ENCODE measurements around the gene ZNF787. TPM values are rescaled to one million over a fixed set of nuclear protein-coding genes. Genes with fewer than 3 reads are reported as not detected.

The ZNF787 gene
- total and polyA plus RNA-seq, 2 of the 13 experiments (the other 11 are each of a cell fraction or from before 2014, with no cell fraction given): 15.1 to 42.8 TPM

DNA sequence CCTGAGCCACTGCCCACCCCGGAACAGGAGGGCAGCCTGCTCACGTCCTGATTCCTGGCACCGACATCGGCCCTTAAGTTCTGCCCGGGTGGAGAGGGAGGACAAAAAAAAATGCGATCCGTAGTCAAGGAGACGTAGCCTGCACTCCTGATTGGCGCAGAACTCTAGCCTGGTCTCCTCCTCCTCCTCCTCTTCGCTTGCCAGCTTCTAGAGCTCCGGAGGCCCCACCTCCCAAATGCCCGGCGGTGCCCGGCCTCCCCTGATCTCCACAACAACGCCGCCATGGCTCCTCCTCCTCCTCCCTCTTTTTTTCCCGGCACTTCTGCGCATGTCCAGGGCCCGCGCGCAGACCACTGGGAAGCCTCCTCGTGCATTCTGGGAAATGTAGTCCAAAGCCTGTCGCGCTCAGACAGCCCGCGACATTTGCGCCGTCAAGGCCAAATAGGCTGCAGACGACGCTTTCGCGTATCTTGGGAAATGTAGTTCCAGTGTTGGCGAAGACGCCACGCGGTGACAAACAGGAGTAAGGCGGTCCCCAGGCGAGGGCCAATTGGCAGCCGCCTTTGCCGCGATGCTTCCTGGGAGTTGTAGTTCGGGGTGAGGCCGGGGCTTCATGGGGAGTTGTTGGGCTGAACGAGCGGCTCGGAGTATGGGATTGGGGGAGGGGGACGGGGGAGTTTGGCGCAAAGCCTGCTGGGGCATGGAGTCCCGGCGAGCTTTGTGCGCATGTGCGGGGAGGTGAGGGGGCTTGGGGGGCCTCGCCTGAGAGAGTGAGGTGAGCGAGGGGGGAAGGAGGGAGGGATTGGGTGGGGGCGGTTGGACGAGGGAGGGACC lies 19.7 kb upstream of the ZNF787 start, which contains the start of gene ZNF444 (continued):
- TF ChIP-seq, protein P1, sequence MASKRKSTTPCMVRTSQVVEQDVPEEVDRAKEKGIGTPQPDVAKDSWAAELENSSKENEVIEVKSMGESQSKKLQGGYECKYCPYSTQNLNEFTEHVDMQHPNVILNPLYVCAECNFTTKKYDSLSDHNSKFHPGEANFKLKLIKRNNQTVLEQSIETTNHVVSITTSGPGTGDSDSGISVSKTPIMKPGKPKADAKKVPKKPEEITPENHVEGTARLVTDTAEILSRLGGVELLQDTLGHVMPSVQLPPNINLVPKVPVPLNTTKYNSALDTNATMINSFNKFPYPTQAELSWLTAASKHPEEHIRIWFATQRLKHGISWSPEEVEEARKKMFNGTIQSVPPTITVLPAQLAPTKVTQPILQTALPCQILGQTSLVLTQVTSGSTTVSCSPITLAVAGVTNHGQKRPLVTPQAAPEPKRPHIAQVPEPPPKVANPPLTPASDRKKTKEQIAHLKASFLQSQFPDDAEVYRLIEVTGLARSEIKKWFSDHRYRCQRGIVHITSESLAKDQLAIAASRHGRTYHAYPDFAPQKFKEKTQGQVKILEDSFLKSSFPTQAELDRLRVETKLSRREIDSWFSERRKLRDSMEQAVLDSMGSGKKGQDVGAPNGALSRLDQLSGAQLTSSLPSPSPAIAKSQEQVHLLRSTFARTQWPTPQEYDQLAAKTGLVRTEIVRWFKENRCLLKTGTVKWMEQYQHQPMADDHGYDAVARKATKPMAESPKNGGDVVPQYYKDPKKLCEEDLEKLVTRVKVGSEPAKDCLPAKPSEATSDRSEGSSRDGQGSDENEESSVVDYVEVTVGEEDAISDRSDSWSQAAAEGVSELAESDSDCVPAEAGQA (IDR thresholded peaks at IDR 0.05; ENCODE audit: low read depth): peak; percentile 79; the same call in 1 of the 2 replicates
- TF ChIP-seq, protein P1 (CRISPR knock-in tag; IDR thresholded peaks at IDR 0.05; ENCODE audit: borderline replicate concordance): no peak
- no peak for TF ChIP-seq ZNF20 (CRISPR knock-in tag; IDR thresholded peaks at IDR 0.05)
- no peak for TF ChIP-seq ZNF121 (CRISPR knock-in tag; IDR thresholded peaks at IDR 0.05)
- TF ChIP-seq, protein P2, sequence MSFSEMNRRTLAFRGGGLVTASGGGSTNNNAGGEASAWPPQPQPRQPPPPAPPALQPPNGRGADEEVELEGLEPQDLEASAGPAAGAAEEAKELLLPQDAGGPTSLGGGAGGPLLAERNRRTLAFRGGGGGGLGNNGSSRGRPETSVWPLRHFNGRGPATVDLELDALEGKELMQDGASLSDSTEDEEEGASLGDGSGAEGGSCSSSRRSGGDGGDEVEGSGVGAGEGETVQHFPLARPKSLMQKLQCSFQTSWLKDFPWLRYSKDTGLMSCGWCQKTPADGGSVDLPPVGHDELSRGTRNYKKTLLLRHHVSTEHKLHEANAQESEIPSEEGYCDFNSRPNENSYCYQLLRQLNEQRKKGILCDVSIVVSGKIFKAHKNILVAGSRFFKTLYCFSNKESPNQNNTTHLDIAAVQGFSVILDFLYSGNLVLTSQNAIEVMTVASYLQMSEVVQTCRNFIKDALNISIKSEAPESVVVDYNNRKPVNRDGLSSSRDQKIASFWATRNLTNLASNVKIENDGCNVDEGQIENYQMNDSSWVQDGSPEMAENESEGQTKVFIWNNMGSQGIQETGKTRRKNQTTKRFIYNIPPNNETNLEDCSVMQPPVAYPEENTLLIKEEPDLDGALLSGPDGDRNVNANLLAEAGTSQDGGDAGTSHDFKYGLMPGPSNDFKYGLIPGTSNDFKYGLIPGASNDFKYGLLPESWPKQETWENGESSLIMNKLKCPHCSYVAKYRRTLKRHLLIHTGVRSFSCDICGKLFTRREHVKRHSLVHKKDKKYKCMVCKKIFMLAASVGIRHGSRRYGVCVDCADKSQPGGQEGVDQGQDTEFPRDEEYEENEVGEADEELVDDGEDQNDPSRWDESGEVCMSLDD (CRISPR knock-in tag; IDR thresholded peaks at IDR 0.05; ENCODE audit: borderline replicate concordance): no peak
- TF ChIP-seq, protein P3, sequence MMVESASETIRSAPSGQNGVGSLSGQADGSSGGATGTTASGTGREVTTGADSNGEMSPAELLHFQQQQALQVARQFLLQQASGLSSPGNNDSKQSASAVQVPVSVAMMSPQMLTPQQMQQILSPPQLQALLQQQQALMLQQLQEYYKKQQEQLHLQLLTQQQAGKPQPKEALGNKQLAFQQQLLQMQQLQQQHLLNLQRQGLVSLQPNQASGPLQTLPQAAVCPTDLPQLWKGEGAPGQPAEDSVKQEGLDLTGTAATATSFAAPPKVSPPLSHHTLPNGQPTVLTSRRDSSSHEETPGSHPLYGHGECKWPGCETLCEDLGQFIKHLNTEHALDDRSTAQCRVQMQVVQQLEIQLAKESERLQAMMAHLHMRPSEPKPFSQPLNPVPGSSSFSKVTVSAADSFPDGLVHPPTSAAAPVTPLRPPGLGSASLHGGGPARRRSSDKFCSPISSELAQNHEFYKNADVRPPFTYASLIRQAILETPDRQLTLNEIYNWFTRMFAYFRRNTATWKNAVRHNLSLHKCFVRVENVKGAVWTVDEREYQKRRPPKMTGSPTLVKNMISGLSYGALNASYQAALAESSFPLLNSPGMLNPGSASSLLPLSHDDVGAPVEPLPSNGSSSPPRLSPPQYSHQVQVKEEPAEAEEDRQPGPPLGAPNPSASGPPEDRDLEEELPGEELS (CRISPR knock-in tag; IDR thresholded peaks at IDR 0.05): peak; percentile 45
- TF ChIP-seq ARNT2 (CRISPR knock-in tag; IDR thresholded peaks at IDR 0.05; ENCODE audit: low read depth): no peak
- TF ChIP-seq, protein P4, sequence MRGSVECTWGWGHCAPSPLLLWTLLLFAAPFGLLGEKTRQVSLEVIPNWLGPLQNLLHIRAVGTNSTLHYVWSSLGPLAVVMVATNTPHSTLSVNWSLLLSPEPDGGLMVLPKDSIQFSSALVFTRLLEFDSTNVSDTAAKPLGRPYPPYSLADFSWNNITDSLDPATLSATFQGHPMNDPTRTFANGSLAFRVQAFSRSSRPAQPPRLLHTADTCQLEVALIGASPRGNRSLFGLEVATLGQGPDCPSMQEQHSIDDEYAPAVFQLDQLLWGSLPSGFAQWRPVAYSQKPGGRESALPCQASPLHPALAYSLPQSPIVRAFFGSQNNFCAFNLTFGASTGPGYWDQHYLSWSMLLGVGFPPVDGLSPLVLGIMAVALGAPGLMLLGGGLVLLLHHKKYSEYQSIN (CRISPR knock-in tag; IDR thresholded peaks at IDR 0.05; ENCODE audit: borderline replicate concordance): no peak
- TF ChIP-seq GABPA (IDR thresholded peaks at IDR 0.05; ENCODE audit: low read depth, low read length): peak; percentile 35
- peak; percentile 88 for TF ChIP-seq GABPA (CRISPR knock-in tag; IDR thresholded peaks at IDR 0.05; ENCODE audit: low read depth)
- TF ChIP-seq ESRRA (CRISPR knock-in tag; IDR thresholded peaks at IDR 0.05; ENCODE audit: low read depth): no peak
- TF ChIP-seq ELF3 (CRISPR knock-in tag; IDR thresholded peaks at IDR 0.05): peak; percentile 56; the same call in 1 of the 2 replicates
- TF ChIP-seq, protein P5, sequence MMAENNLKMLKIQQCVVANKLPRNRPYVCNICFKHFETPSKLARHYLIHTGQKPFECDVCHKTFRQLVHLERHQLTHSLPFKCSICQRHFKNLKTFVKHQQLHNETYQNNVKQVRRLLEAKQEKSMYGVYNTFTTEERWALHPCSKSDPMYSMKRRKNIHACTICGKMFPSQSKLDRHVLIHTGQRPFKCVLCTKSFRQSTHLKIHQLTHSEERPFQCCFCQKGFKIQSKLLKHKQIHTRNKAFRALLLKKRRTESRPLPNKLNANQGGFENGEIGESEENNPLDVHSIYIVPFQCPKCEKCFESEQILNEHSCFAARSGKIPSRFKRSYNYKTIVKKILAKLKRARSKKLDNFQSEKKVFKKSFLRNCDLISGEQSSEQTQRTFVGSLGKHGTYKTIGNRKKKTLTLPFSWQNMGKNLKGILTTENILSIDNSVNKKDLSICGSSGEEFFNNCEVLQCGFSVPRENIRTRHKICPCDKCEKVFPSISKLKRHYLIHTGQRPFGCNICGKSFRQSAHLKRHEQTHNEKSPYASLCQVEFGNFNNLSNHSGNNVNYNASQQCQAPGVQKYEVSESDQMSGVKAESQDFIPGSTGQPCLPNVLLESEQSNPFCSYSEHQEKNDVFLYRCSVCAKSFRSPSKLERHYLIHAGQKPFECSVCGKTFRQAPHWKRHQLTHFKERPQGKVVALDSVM (CRISPR knock-in tag; IDR thresholded peaks at IDR 0.05): peak; percentile 67
- TF ChIP-seq ZFP90 (CRISPR knock-in tag; IDR thresholded peaks at IDR 0.05; ENCODE audit: borderline replicate concordance): peak; percentile 45; the same call in 1 of the 2 replicates

Measured in HepG2 (cell line).